ENCODE measurements around the gene PARD6G. TPM values are rescaled to one million over a fixed set of nuclear protein-coding genes. Genes with fewer than 3 reads are reported as not detected.

Gene PARD6G
- total and polyA plus RNA-seq, 2 of the 8 experiments (the other 6 are each of a cell fraction or from before 2014, with no cell fraction given) = 11.3 to 17.9 TPM

DNA sequence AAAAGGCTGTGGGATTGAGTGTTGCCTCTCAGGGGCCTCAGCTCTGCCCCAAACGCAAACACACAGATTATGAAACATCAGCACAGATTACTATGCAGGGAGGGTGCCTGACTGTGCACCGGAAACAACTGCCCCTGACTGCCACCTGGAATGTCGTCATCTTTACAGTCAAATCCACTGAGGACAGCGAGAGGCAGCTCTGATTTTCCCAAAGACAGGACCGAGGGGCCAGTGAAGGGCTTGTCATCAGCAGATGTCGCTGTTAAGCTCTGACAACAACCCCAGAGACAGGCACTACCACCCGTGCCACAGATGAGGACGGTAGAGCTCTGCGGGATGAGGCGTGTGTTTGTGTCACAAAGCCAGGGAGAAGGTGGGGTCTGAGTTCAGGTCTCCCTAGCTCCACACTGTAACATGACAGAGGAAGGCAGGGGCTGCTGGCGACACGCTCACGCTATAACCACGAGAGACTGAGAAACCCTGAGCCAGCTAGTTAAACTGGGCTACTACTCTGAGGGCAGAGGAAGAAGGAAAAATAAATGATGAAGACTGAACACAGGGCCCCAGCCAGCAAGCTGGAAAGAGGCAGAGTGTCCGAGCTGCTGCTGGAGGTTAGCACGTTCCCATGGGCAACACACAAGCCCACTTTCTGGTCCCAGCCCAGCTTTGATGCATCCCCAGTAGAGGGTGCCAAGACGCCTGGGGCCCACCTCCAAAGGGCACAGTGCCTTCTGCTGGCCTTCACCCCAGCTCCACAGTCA lies 47.0 kb downstream of the PARD6G start:
- Histone ChIP-seq H3K23me2 (ENCODE audit: low read depth, low read length) (no peaks in the 10 kb centered on the region), H3K4me3 (ENCODE audit: extremely low read depth in 1 of 4, insufficient read depth in 2 of 4, low read depth in 3 of 4, low read length in 4 of 4) (no peak overlapping the region), H3K27ac (ENCODE audit: low read depth, low read length) (no peak overlapping the region), H2AFZ (ENCODE audit: low read length) (no peak overlapping the region), H2BK15ac (ENCODE audit: low read length) (no peak overlapping the region), H3K4me1 (replicated peaks in 1 of 4; ENCODE audit: control insufficient read depth in 3 of 4, insufficient read depth in 4 of 4, low read length in 3 of 4) (peaks cover 2 to 25% (median 7%) of the 10 kb centered on the region in 4 experiments; a peak in 6 of 7 replicates), H4K5ac (ENCODE audit: insufficient read length, low read depth, low read length) (no peak overlapping the region), H2BK20ac (ENCODE audit: low read length) (no peak overlapping the region), H3K79me1 (ENCODE audit: low read depth, low read length) (no peaks in the 10 kb centered on the region; the same call in 1 of the 2 replicates), H2BK120ac (replicated peaks; ENCODE audit: low read depth, low read length) (no peak overlapping the region), H3K18ac (ENCODE audit: extremely low read depth, low read length) (no peak overlapping the region), H4K20me1 (replicated peaks in 1 of 2; ENCODE audit: control insufficient read depth in 1 of 2, insufficient read depth in 2 of 2, low read length in 2 of 2) (peaks cover 4 to 8% of the 10 kb centered on the region in 2 experiments), H3K9ac (replicated peaks in 1 of 4; ENCODE audit: extremely low read depth in 1 of 4, low read depth in 3 of 4, low read length in 3 of 4) (no peak overlapping the region), H2BK12ac (ENCODE audit: low read depth, low read length) (no peak overlapping the region), H2BK5ac (ENCODE audit: low read depth, low read length) (no peak overlapping the region), H3K36me3 (ENCODE audit: control insufficient read depth in 2 of 4, insufficient read depth in 4 of 4, low read length in 3 of 4) (no peaks in the 10 kb centered on the region; a peak in 2 of 8 replicates), H3K4me2 (ENCODE audit: insufficient read depth in 1 of 2, low read depth in 2 of 2, low read length in 2 of 2) (no peak overlapping the region), H3K27me3 (replicated peaks in 1 of 4; ENCODE audit: control insufficient read depth in 3 of 4, extremely low read depth in 1 of 4, insufficient read depth in 3 of 4, low read length in 3 of 4) (no peaks in the 10 kb centered on the region), H4K91ac (replicated peaks; ENCODE audit: insufficient read length, low read length) (no peak overlapping the region), H3K56ac (replicated peaks; ENCODE audit: insufficient read length, low read depth, low read length) (no peak overlapping the region), H3K9me3 (ENCODE audit: insufficient read depth in 2 of 2, low read depth in 1 of 2, low read length in 1 of 2) (no peaks in the 10 kb centered on the region), H3K23ac (ENCODE audit: insufficient read length) (no peak overlapping the region), H2AK5ac (ENCODE audit: low read depth, low read length) (no peak overlapping the region), H3K14ac (ENCODE audit: insufficient read length) (no peak overlapping the region), H3K79me2 (ENCODE audit: control insufficient read depth in 1 of 2, insufficient read depth in 2 of 2, low read length in 2 of 2) (no peaks in the 10 kb centered on the region), H3K4ac (replicated peaks; ENCODE audit: insufficient read length, low read depth, low read length) (no peak overlapping the region), H4K8ac (ENCODE audit: extremely low read depth, insufficient read depth, low read length) (0 out of 2 replicates have a peak overlapping the region, but pooled peaks have one; percentile 52)
- POLR2A ChIA-PET (ENCODE audit: partially characterized antibody) = interaction anchor here (0.9 to 1.5 kb wide), 3 partner anchors 13 to 60 kb away, joined by 3 read pairs; no protein-coding TSS in a partner anchor
- FAIRE-seq (no peak), DNase-seq (ENCODE audit: low read depth in 1 of 2, low spot score in 2 of 2) (peak in 1 of 2 experiments; percentile 54)
- CTCF ChIA-PET (ENCODE audit: partially characterized antibody) = interaction anchor here (0.6 to 7.8 kb wide), 31 partner anchors 9 to 266 kb away, joined by 3 to 70 read pairs (median 6); no protein-coding TSS in a partner anchor
- 74% methylated on average over 17 of the region's 17 CpGs; no CpG with 5 or more reads in 1 of the 2 experiments for WGBS, 2 experiments (ENCODE audit: extremely low coverage in 1 of 2, insufficient coverage in 1 of 2, insufficient read length in 1 of 2, insufficient replicate concordance in 2 of 2, low coverage in 1 of 2, low lambda C conversion rate in 2 of 2, missing lambda C conversion rate in 1 of 2)
- TF ChIP-seq GTF2F1 (IDR thresholded peaks at IDR 0.05; ENCODE audit: borderline replicate concordance, low read depth, low read length) (no peak), TAF7 (optimal IDR thresholded peaks at IDR 0.05; ENCODE audit: borderline replicate concordance, low read depth, low read length) (no peak), HDAC2 (IDR thresholded peaks at IDR 0.05; ENCODE audit: borderline replicate concordance in 1 of 2, low read depth in 2 of 2, low read length in 2 of 2) (no peak), RAD21 (IDR thresholded peaks at IDR 0.05 in 1 of 2, conservative IDR thresholded peaks at IDR 0.05 in 1 of 2; ENCODE audit: low read depth in 2 of 2, low read length in 2 of 2) (peak; percentile 58 to 70), BACH1 (IDR thresholded peaks at IDR 0.05; ENCODE audit: low read length) (no peak), CTCF (IDR thresholded peaks at IDR 0.05; ENCODE audit: control extremely low read depth in 1 of 3, insufficient read depth in 1 of 3, low read depth in 1 of 3, low read length in 3 of 3) (peak; percentile 43 to 63 (median 59)), GABPA (IDR thresholded peaks at IDR 0.05; ENCODE audit: borderline replicate concordance, insufficient read depth, low read length) (no peak), CEBPB (IDR thresholded peaks at IDR 0.05; ENCODE audit: low read depth, low read length) (peak; percentile 19; the same call in 1 of the 2 replicates)

Measured in H1 (cell line).